Mammary epithelial cell (primary cell): Measurements from ENCODE around the gene KSR2.

Source experiments
- EZH2 ChIP-seq: IDR thresholded peaks from 2 replicates; pipeline ENCODE4 v1.6.1; 2012; ENCODE audit warnings: low read length, inconsistent platforms, borderline replicate concordance
- TF ChIP-seq, protein P1 (sequence below), 2 donors: IDR thresholded peaks in 1 of 2; conservative IDR thresholded peaks in 1 of 2; 2 replicates each; pipeline ENCODE4 v1.5.1; 2011 to 2012; ENCODE audit warnings: inconsistent platforms in 2 of 2, low read length in 2 of 2, mild to moderate bottlenecking in 2 of 2, control low read depth in 1 of 2, low read depth in 1 of 2; ENCODE audit not compliant: insufficient read depth in 1 of 2; ENCODE audit errors: extremely low read depth in 1 of 2

DNA sequence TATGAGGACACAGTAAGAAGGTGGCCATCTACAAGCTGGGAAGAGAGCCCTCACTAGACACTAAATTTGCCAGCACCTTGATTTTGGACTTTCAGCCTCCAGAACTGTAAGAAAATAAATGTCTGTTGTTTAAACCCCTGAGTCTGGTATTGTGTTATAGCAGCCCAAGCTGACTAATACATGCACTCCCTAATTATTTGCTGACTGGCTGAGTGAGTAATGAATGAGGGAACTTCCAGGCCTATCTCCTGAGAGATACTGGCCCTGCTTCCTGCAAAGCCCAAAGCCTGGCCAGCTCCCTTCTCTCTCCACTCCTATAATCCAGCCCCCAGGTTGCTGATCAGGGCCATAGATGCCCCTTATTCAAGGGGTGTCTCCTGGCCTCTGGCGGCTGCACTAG lies 487.3 kb downstream of the KSR2 start:
- TF ChIP-seq, protein P1, sequence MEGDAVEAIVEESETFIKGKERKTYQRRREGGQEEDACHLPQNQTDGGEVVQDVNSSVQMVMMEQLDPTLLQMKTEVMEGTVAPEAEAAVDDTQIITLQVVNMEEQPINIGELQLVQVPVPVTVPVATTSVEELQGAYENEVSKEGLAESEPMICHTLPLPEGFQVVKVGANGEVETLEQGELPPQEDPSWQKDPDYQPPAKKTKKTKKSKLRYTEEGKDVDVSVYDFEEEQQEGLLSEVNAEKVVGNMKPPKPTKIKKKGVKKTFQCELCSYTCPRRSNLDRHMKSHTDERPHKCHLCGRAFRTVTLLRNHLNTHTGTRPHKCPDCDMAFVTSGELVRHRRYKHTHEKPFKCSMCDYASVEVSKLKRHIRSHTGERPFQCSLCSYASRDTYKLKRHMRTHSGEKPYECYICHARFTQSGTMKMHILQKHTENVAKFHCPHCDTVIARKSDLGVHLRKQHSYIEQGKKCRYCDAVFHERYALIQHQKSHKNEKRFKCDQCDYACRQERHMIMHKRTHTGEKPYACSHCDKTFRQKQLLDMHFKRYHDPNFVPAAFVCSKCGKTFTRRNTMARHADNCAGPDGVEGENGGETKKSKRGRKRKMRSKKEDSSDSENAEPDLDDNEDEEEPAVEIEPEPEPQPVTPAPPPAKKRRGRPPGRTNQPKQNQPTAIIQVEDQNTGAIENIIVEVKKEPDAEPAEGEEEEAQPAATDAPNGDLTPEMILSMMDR (conservative IDR thresholded peaks at IDR 0.05 in 1 of 2, IDR thresholded peaks at IDR 0.05 in 1 of 2; ENCODE audit: extremely low read depth in 1 of 2, insufficient read depth in 1 of 2, low read depth in 1 of 2, low read length in 2 of 2): no peak
- TF ChIP-seq EZH2: no peak
